ENCODE results near the gene ANKH. TPM values are rescaled to one million over a fixed set of nuclear protein-coding genes. Genes with fewer than 3 reads are reported as not detected.
"Not testable (repeated sequence)": the region's sequence is repeated elsewhere in the genome, so short reads cannot be mapped to it uniquely, and the experiment has no call there.

ANKH gene
- total RNA-seq, 1 donor from 2014 or later = 21.8 TPM

DNA sequence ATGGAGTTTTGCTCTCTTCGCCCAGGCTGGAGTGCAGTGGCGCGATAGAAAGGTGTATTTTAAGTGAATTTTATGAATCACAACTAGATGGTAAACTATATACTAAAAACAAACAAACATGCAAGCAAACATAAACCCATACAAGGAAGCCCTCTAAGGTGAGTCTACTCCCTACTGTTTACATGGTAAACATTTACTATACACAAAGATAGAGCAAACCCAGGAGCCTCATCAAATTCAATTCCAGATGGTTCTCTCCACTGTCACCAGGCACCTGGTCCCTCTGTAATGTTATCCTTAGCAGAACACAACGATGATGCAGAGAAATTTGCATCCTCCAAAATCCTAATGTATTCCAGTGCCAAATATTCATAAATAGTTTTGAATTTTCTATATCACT lies 17.9 kb downstream of the ANKH start:
- DNase-seq = no peak

DNA sequence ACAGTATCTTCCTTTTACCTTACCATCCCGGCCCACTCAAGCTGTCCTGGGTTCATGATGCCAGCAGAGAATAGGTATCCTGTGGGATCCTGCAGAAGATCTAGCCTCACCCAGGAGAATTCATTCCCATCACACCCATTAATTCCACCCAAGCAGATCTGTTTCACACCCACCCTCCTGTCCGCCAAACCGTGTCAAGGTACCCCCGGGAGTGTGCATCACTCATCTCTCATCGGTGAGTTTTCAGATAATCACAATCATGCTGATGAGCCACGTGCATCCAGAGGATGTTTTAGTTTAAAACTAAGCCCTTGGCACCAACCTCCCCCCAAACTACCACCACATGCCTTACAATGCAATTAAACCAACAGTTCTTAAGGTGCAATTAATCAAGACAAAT lies 18.8 kb downstream of the ANKH start:
- no peak for DNase-seq

- DNase-seq = no peak
Measured at GRCh38 chr5:14851999-14852526, 19.5 kb downstream of the ANKH start.

- DNase-seq = no peak
Measured at GRCh38 chr5:14851597-14851996, 20.0 kb downstream of the ANKH start.

- no peak for DNase-seq
Measured at GRCh38 chr5:14851050-14851419, 20.5 kb downstream of the ANKH start.

DNA sequence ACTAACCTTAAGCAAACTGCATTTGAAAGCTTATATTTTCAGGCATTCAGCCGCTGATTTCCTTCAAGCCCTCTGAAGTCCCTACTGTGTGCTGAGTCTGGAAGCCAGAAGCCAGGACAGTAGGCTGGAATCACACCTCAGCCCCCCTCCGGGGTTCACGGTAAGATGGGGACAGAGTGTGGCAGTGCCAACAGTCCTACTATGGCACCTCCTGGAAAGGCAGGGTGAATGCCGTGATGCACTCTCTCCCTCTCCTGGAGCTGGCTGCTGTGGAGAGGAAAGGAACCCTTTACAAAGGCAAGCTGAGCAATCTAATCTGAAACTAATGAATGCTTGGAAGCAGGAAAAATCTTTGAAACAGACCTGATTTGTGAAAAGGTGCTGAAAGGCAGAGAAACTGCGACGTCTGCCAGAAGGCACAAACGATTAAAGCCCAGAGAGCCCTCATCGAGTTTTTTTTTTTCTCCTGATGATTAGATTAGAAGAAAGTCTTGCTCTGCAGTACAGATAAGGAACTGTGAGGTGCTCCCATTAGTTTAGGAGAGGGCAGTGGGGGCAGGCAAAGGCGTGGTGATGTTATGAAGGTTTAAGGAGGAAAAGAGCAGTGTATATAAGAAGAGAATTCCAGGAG lies 21.0 kb downstream of the ANKH start:
- no peak for DNase-seq

DNA sequence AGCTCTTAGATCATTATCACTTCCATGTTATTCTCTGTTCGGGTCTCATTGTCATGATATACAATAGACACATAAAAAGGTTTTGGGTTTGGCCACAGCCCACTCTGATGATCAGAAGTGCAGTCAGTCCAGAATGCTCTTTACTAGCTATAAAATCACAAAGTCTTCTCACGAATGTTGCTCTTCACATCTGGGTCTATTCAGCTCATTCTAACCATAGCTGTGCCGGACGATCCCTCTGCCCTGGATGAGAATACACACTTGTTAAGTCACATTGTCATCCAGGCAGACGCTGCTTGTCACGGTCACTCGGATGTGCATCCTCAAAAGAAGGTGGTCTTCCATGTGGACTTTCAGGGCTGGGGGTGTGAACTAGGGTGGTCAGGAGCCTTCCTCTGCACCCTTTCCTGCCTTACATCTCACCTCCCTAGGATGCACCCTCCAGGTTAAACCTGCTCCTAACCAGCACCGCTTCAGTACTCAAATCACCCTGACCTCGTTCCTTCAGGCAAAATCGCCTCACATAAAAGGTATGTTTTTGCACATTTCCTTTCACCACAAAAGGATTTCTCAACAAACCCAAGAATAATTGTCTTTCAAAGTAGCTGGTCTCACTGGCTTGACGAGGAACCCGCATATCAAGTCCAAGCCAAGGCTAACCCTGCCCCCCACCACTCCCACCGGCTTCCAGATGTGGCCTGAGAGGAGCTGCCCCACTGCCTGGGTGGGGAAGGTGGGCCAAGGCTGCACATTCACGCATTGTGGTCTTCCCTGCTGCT lies 21.9 kb downstream of the ANKH start:
- DNase-seq = no peak

DNA sequence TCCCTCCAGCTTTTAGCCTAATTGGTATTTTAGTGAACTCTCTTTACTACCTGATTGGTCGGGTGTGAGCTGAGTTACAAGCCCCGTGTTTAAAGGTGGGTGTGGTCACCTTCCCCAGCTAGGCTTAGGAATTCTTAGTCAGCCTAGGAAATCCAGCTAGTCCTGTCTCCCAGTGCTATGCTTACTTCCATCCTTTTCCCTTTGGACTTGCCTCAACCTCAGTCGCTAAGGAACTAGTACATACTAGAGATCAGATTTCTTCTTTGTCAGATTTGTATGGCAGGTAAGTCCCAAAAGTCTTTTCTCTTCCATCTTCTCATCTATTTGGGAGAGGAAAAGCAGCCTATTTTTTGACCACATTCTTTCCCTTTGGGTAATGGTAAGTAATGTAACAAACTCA lies 22.6 kb downstream of the ANKH start:
- DNase-seq = not testable (repeated sequence)

- no peak for DNase-seq
Measured at GRCh38 chr5:14848385-14848784, 23.2 kb downstream of the ANKH start.

DNA sequence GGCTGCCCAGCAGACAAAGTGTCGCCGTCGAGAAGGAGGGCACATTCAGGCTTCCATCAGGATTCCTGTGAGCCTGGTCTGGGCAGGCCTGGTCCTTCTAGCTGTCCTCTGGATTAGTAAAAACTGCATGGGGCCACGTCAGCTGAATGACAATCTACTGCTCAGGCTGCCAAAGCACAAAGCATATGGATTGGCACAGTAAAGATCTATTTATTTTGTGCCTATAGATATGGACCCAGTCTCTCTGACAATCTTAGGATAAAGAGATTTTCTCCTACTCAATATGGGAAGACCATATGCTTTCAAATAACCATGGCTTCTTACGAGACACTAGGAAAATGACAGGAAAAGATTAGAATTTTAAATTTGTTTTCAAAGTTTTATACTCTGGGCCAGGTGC lies 24.1 kb downstream of the ANKH start:
- DNase-seq = no peak

- DNase-seq = no peak
Measured at GRCh38 chr5:14842117-14842516, 29.5 kb downstream of the ANKH start.

DNA sequence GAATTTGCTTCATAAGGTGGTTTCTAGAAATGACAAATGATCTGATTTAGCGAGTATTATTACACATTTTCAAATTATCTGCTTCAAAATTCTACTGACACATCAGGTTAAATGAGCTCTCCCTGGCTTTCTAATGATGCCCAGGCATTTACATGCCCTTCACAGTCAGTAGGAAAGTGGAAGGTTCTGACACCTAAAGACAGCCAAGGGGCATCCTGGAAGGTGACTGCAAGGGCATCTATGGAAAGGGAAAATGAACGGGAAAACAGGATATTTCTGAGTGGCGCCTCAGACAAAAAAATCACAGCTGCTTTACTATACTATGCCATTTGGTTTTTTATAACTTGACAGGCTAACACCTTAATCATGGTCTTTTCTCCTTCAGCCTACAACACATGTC lies 31.0 kb downstream of the ANKH start:
- no peak for DNase-seq

- DNase-seq = no peak
Measured at GRCh38 chr5:14838396-14839319, 32.9 kb downstream of the ANKH start.

- DNase-seq = not testable (repeated sequence)
Measured at GRCh38 chr5:14837423-14838122, 34.0 kb downstream of the ANKH start.

DNA sequence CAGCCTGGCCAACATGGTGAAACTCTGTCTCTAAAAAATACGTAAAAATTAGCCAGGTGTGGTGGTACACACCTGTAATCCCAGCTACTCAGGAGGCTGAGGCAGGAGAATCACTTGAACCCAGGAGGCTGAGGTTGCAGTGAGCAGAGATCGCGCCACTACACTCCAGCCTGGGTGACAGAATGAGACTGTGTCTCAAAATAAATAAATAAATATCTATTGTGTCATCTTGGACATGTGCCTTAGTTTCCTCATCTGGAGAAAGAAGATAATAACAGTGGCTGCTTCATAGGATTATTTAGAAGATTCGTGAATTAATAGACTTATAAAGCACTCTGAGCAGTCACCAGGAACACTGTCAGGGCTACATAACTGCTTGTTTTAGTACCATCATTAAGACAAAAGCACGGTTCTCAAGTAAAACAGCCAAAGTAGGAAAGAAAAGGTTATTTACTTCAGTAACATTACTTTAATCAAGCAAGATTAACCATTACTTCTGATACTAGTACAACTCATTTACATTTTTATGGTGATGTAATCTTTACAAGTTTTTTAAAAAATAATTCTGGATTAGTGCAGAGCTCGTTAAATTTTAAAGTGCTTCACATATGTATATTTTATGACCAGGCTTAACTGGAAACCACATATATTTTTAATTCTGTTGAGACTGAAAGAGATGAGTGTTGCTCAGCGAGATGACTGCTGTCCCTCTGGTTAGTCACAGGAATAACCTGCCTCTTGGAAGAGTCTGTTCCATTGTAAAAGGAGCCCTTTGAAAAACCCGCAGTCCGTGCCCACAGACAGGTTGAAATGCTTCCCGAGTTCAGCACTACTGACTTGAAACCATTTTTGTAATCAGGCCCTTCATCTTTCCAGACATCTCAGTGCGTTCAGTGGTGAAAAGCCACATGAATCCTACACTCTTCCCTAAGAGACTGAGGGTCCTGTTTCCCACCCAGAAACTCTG lies 36.7 kb downstream of the ANKH start:
- no peak for DNase-seq

DNA sequence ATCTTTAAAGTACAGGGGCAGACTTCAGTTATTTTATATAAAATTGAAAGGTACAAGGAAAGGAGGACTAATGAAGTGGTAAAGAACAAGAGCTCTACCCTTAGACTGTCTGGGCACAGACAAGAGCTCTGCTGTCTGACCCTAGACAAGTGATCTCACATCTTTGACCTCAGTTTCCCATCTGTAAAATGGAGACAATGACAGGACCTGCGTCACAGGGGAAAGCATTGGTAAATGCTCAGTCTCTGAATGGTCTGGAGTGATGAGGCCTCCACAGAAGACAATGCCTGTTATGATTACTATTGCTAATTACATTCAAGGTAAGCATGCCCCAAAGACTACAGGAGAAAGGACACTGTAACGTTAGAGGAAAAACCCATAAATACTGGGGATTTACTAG lies 37.5 kb downstream of the ANKH start:
- DNase-seq = peak; percentile 45

- no peak for DNase-seq
Measured at GRCh38 chr5:14831006-14831338, 40.6 kb downstream of the ANKH start.

- DNase-seq = peak; percentile 31
Measured at GRCh38 chr5:14830210-14831005, 41.2 kb downstream of the ANKH start.

DNA sequence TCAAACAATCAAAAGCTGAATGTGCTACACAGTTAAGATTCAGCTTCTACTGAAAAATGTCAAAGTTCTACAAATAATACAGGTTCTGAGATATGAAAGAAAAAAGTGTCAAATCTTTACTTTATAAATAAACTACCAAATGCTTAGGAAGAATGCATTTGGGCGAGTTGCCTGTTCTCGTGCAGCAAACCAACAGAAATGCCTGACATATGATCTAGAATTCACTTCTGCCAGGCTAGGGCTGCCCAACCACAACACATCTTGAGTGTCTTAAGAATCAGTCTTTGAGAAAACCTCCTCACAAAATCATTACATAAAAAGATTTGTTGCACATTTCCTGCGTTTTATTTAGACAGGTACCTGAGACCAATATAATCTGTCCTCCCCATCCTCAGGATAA lies 42.2 kb downstream of the ANKH start:
- no peak for DNase-seq

DNA sequence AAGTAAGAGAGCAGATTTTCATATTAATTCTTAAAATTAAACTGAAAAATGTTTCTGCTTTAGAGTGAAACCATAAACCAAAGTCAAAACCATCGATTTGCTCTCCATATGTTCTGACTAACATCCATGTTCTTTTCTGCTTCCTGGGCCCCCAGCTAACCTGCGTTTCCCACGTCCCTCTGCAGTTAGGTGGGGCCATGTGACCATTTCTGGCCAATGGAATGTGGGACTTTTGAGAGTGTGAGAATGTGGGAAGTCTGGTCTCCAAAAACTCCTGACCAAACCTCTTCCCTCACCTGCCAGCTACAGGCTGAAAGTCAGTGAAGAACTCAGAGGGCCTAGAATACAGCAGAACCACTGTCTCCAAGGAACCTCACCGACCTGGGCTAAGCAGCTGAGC lies 44.9 kb downstream of the ANKH start:
- no peak for DNase-seq

DNA sequence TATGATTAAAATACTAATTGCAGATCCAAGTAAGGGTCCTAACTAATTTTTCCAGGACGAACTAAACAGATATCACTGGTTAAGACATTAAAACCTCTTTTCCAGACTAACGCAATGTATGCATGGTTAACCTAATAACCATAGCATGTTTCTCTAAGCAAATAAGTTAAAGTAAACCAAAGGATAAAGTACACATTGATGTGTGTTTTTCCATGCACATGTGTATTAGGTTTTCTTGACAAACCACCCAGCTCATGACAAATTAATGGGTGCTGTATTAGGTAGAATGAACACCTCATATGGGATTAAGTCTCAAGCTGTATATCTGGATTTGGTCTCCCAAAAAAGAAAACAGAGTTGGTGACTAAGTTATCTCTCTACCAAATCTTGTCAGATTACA lies 45.6 kb downstream of the ANKH start:
- no peak for DNase-seq
